ENCODE data around the gene AMPH. TPM values are rescaled to one million over a fixed set of nuclear protein-coding genes. Genes with fewer than 3 reads are reported as not detected.

The AMPH gene
- total RNA-seq, 3 donors from 2014 or later (not counting 1 experiment from before 2014, with no cell fraction given) = 0.18 TPM; not detected in 2

- peaks cover 4% of the 10 kb centered on the region for H3K27me3 ChIP-seq (ENCODE audit: control insufficient read depth, insufficient read depth, low read length)
- H3K4me3 ChIP-seq (ENCODE audit: low read length) = no peak overlapping the region
- Mint-ChIP-seq H3K27me3 (ENCODE audit: low read depth in 2 of 2) (peaks cover 21 to 40% of the 10 kb centered on the region in 2 donors), H3K4me1 (no peaks in the 10 kb centered on the region), H3K36me3 (no peaks in the 10 kb centered on the region), H3K4me3 (no peak overlapping the region), H3K9me3 (no peaks in the 10 kb centered on the region), H3K27ac (no peak overlapping the region)
- H3K9me3 ChIP-seq (ENCODE audit: control insufficient read depth, insufficient read depth, low read length) = no peaks in the 10 kb centered on the region
- no peaks in the 10 kb centered on the region for H3K4me1 ChIP-seq (ENCODE audit: control insufficient read depth, insufficient read depth, low read length)
- ATAC-seq (no peak), DNase-seq (no peak)
- no peak for TF ChIP-seq CTCF (IDR thresholded peaks at IDR 0.05)
- no peaks in the 10 kb centered on the region for H3K36me3 ChIP-seq (ENCODE audit: control insufficient read depth, insufficient read depth, low read length)
- 93% methylated on average over 6 of the region's 6 CpGs for WGBS (ENCODE audit: insufficient coverage)
- no peak overlapping the region for H3K27ac ChIP-seq (ENCODE audit: low read length)
- intact Hi-C loops (cut with micrococcal nuclease) = no loop called here
Measured at GRCh38 chr7:38637957-38638356, 6.8 kb upstream of the AMPH start.

GRCh38 chr7:38632411-38632810 is 1.2 kb upstream of the AMPH start:
- Mint-ChIP-seq H3K27ac (no peak overlapping the region), H3K27me3 (ENCODE audit: low read depth in 2 of 2) (peaks cover 49 to 76% of the 10 kb centered on the region in 2 donors), H3K36me3 (no peaks in the 10 kb centered on the region), H3K4me1 (peaks cover 0 to 6% of the 10 kb centered on the region in 2 donors), H3K9me3 (no peaks in the 10 kb centered on the region), H3K4me3 (peak overlapping the region; percentile 13)
- H3K27me3 ChIP-seq (ENCODE audit: control insufficient read depth, insufficient read depth, low read length) = peaks cover 32% of the 10 kb centered on the region
- H3K27ac ChIP-seq (ENCODE audit: low read length) = no peak overlapping the region
- H3K9me3 ChIP-seq (ENCODE audit: control insufficient read depth, insufficient read depth, low read length) = no peaks in the 10 kb centered on the region
- no peak for ATAC-seq
- H3K36me3 ChIP-seq (ENCODE audit: control insufficient read depth, insufficient read depth, low read length) = no peaks in the 10 kb centered on the region
- no peaks in the 10 kb centered on the region for H3K4me1 ChIP-seq (ENCODE audit: control insufficient read depth, insufficient read depth, low read length)
- peak in 1 of 2 donors; percentile 17 for DNase-seq
- WGBS (ENCODE audit: insufficient coverage) = 64% methylated on average over 1 of the region's 2 CpGs
- no peak for TF ChIP-seq CTCF (IDR thresholded peaks at IDR 0.05)
- H3K4me3 ChIP-seq (ENCODE audit: low read length) = no peak overlapping the region
- intact Hi-C loops (cut with micrococcal nuclease) = no loop called here

- DNase-seq (no peak), ATAC-seq (no peak)
- Mint-ChIP-seq H3K27ac (no peak overlapping the region), H3K36me3 (peaks cover 7% of the 10 kb centered on the region), H3K27me3 (ENCODE audit: low read depth in 2 of 2) (peaks cover 57 to 84% of the 10 kb centered on the region in 2 donors), H3K4me3 (peak overlapping the region; percentile 58), H3K4me1 (peaks cover 0 to 6% of the 10 kb centered on the region in 2 donors), H3K9me3 (peaks cover 2 to 7% of the 10 kb centered on the region in 2 donors)
- intact Hi-C loops (cut with micrococcal nuclease) = no loop called here
- Histone ChIP-seq H3K36me3 (ENCODE audit: control insufficient read depth, insufficient read depth, low read length) (no peaks in the 10 kb centered on the region), H3K4me1 (ENCODE audit: control insufficient read depth, insufficient read depth, low read length) (no peaks in the 10 kb centered on the region), H3K9me3 (ENCODE audit: control insufficient read depth, insufficient read depth, low read length) (peaks cover 2% of the 10 kb centered on the region), H3K4me3 (ENCODE audit: low read length) (no peak overlapping the region), H3K27me3 (ENCODE audit: control insufficient read depth, insufficient read depth, low read length) (peaks cover 31% of the 10 kb centered on the region), H3K27ac (ENCODE audit: low read length) (no peak overlapping the region)
- 75% methylated on average over 12 of the region's 12 CpGs for WGBS (ENCODE audit: insufficient coverage)
- TF ChIP-seq CTCF (IDR thresholded peaks at IDR 0.05) = no peak
Measured at GRCh38 chr7:38629651-38630510, 1.3 kb downstream of the AMPH start.

Data from natural killer cell (primary cell).